Measurements from ENCODE around the gene SPECC1. TPM values are rescaled to one million over a fixed set of nuclear protein-coding genes. Genes with fewer than 3 reads are reported as not detected.

The SPECC1 gene
- total RNA-seq, 1 experiment from 2014 or later, result 46.4 TPM

DNA sequence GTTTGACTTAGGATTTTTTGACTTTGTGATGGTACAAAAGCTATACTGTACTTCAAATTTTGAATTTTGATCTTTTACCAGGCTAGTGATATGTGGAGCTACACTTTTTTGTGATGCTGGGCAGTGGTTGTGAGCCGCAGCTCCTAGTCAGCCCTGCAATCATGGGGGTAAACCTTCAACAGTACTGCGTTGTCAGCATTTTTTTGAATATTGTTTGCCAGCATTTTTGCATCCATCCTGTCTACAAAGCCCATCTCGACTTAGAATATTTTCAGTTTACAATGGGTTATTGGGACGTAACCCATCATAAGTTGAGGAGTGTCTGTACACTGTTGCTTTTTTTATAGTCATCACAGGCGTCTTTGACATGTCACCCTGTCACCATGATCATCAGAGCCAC is 142.0 kb downstream of the SPECC1 start:
- no TSS peak for BruUV-seq (replicated peaks)
- H3K4me3 ChIP-seq (ENCODE audit: low read length), result no peak overlapping the region
- H3F3A ChIP-seq (ENCODE audit: low read length, unreplicated experiment), result no peaks in the 10 kb centered on the region
- no peak for DNase-seq
- no peaks in the 10 kb centered on the region for H3K9me3 ChIP-seq (ENCODE audit: low read length)
- peaks cover 7% of the 10 kb centered on the region; the same call in 1 of the 2 replicates for H3K4me1 ChIP-seq (ENCODE audit: insufficient read depth, low read length)
- POLR2A ChIA-PET (ENCODE audit: unreplicated experiment), result no interaction called here
- TF ChIP-seq, protein P1, sequence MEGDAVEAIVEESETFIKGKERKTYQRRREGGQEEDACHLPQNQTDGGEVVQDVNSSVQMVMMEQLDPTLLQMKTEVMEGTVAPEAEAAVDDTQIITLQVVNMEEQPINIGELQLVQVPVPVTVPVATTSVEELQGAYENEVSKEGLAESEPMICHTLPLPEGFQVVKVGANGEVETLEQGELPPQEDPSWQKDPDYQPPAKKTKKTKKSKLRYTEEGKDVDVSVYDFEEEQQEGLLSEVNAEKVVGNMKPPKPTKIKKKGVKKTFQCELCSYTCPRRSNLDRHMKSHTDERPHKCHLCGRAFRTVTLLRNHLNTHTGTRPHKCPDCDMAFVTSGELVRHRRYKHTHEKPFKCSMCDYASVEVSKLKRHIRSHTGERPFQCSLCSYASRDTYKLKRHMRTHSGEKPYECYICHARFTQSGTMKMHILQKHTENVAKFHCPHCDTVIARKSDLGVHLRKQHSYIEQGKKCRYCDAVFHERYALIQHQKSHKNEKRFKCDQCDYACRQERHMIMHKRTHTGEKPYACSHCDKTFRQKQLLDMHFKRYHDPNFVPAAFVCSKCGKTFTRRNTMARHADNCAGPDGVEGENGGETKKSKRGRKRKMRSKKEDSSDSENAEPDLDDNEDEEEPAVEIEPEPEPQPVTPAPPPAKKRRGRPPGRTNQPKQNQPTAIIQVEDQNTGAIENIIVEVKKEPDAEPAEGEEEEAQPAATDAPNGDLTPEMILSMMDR (conservative IDR thresholded peaks at IDR 0.05; ENCODE audit: low read depth, low read length), result no peak
- TF ChIP-seq EZH2 (IDR thresholded peaks at IDR 0.05; ENCODE audit: low read length, unreplicated experiment), result no peak
- no peak for TF ChIP-seq EZH2phosphoT487 (IDR thresholded peaks at IDR 0.05; ENCODE audit: borderline replicate concordance, low read length)
- H4K20me1 ChIP-seq (ENCODE audit: low read length), result no peaks in the 10 kb centered on the region
- no peaks in the 10 kb centered on the region for H3K9me2 ChIP-seq (replicated peaks; ENCODE audit: low read length)
- no peak overlapping the region for H3K4me2 ChIP-seq (ENCODE audit: low read length)
- no peak overlapping the region for H2AFZ ChIP-seq (ENCODE audit: low read length)
- no peak overlapping the region for H3K9ac ChIP-seq (ENCODE audit: low read length)
- H3K79me2 ChIP-seq (ENCODE audit: low read length), result no peaks in the 10 kb centered on the region
- no peak for ATAC-seq
- no peaks in the 10 kb centered on the region for H3K36me3 ChIP-seq (ENCODE audit: low read depth, low read length)
- intact Hi-C loops (cut with micrococcal nuclease), result no loop called here
- H3K27me3 ChIP-seq (ENCODE audit: low read length), result no peaks in the 10 kb centered on the region
- no peak overlapping the region for H3K27ac ChIP-seq (ENCODE audit: low read length)
- CTCF ChIA-PET, result interaction anchor here (0.6 kb wide), 1 partner anchor 41 kb away, joined by 7 read pairs; no protein-coding TSS in a partner anchor

DNA sequence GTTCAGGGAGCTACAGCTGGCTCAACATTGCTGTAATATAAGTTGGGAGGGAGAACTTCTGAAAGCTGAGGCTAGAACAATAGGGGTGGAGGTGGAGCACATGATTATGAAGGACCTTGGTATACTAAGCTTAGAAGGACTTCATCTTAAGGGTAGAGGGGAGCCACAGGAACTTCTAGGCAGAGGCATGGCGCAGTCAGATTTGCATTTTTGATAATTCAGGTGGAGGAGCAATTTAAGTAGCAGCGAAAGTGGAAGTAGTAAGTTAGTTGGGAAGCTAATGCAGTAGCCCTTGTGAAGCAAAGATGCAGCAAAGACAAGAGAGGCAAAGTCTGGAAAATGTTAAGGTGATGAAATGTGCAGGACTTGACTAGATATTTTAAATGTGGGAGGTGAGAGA is 144.1 kb downstream of the SPECC1 start:
- no peak for ATAC-seq

More for the DNA sequence above, 144.1 kb downstream of the SPECC1 start:
- Histone ChIP-seq H3K79me2 (ENCODE audit: low read length) (peaks cover 18% of the 10 kb centered on the region), H3K9ac (ENCODE audit: low read length) (no peak overlapping the region), H3K4me3 (ENCODE audit: low read length) (no peak overlapping the region), H3K9me3 (ENCODE audit: low read length) (no peaks in the 10 kb centered on the region), H4K20me1 (ENCODE audit: low read length) (peaks cover 8% of the 10 kb centered on the region; the same call in 1 of the 2 replicates), H3F3A (ENCODE audit: low read length, unreplicated experiment) (no peaks in the 10 kb centered on the region), H3K27ac (ENCODE audit: low read length) (no peak overlapping the region), H3K4me2 (ENCODE audit: low read length) (no peak overlapping the region), H3K27me3 (ENCODE audit: low read length) (no peaks in the 10 kb centered on the region), H3K36me3 (ENCODE audit: low read depth, low read length) (no peaks in the 10 kb centered on the region), H3K4me1 (ENCODE audit: insufficient read depth, low read length) (peaks cover 20% of the 10 kb centered on the region), H2AFZ (ENCODE audit: low read length) (no peak overlapping the region), H3K9me2 (replicated peaks; ENCODE audit: low read length) (no peaks in the 10 kb centered on the region)
- no TSS peak for BruUV-seq (replicated peaks)
- intact Hi-C loops (cut with micrococcal nuclease), result no loop called here
- POLR2A ChIA-PET (ENCODE audit: unreplicated experiment), result no interaction called here
- no peak for DNase-seq
- CTCF ChIA-PET, result no interaction called here
- TF ChIP-seq EZH2 (IDR thresholded peaks at IDR 0.05; ENCODE audit: low read length, unreplicated experiment) (no peak), EZH2phosphoT487 (IDR thresholded peaks at IDR 0.05; ENCODE audit: borderline replicate concordance, low read length) (no peak)
- TF ChIP-seq, protein P1 (conservative IDR thresholded peaks at IDR 0.05; ENCODE audit: low read depth, low read length), result no peak

Data from PC-3 (cell line).